ENCODE measurements around the gene BAG3.
"Not testable (repeated sequence)": the region's sequence is repeated elsewhere in the genome, so short reads cannot be mapped to it uniquely, and the experiment has no call there.

BAG3 gene

GRCh38 chr10:119693262-119693957 lies 42.2 kb downstream of the BAG3 start:
- DNase-seq (ENCODE audit: low spot score) = peak; percentile 63

GRCh38 chr10:119694608-119695007 lies 43.4 kb downstream of the BAG3 start:
- DNase-seq (ENCODE audit: low spot score) = no peak

- no peak for DNase-seq (ENCODE audit: low spot score)
These were observed 49.3 kb downstream of the BAG3 start for GRCh38 chr10:119700321-119700954.

- DNase-seq (ENCODE audit: low spot score) = no peak
These were observed 50.7 kb downstream of the BAG3 start for GRCh38 chr10:119701861-119702260.

- no peak for DNase-seq (ENCODE audit: low spot score)
These were observed 51.4 kb downstream of the BAG3 start for GRCh38 chr10:119702583-119702982.

- DNase-seq (ENCODE audit: low spot score) = no peak
These were observed 52.8 kb downstream of the BAG3 start for GRCh38 chr10:119703903-119704508.

GRCh38 chr10:119705434-119705831 lies 54.3 kb downstream of the BAG3 start:
- DNase-seq (ENCODE audit: low spot score) = no peak

- no peak for DNase-seq (ENCODE audit: low spot score)
These were observed 55.5 kb downstream of the BAG3 start for GRCh38 chr10:119706521-119707278.

- not testable (repeated sequence) for DNase-seq (ENCODE audit: low spot score)
These were observed 56.2 kb downstream of the BAG3 start for GRCh38 chr10:119707331-119707730.

GRCh38 chr10:119710935-119711334 lies 59.8 kb downstream of the BAG3 start:
- DNase-seq (ENCODE audit: low spot score) = not testable (repeated sequence)

- peak; percentile 44 for DNase-seq (ENCODE audit: low spot score)
These were observed 62.7 kb downstream of the BAG3 start for GRCh38 chr10:119713744-119714483.

GRCh38 chr10:119714484-119714816 lies 63.3 kb downstream of the BAG3 start:
- no peak for DNase-seq (ENCODE audit: low spot score)

GRCh38 chr10:119715628-119716505 lies 64.7 kb downstream of the BAG3 start:
- no peak for DNase-seq (ENCODE audit: low spot score)

GRCh38 chr10:119723161-119723560 lies 72.0 kb downstream of the BAG3 start:
- no peak for DNase-seq (ENCODE audit: low spot score)

GRCh38 chr10:119723624-119724023 lies 72.4 kb downstream of the BAG3 start:
- DNase-seq (ENCODE audit: low spot score) = no peak

- no peak for DNase-seq (ENCODE audit: low spot score)
These were observed 73.7 kb downstream of the BAG3 start for GRCh38 chr10:119724593-119725516.

- no peak for DNase-seq (ENCODE audit: low spot score)
These were observed 74.3 kb downstream of the BAG3 start for GRCh38 chr10:119725517-119725827.

GRCh38 chr10:119725828-119726675 lies 74.9 kb downstream of the BAG3 start, which contains the start of gene INPP5F:
Gene INPP5F, plus strand, starts transcription at chr10:119726050. Its CDS starts 213 bp downstream, at chr10:119726263.
- peak; percentile 99 for DNase-seq (ENCODE audit: low spot score)

GRCh38 chr10:119726676-119727261 lies 75.6 kb downstream of the BAG3 start:
- no peak for DNase-seq (ENCODE audit: low spot score)

All from putamen (tissue), 1 donor.